ENCODE data around the gene GADD45GIP1. TPM values are rescaled to one million over a fixed set of nuclear protein-coding genes. Genes with fewer than 3 reads are reported as not detected.
"Not testable (repeated sequence)": the region's sequence is repeated elsewhere in the genome, so short reads cannot be mapped to it uniquely, and the experiment has no call there.

The GADD45GIP1 gene
- total RNA-seq, 4 donors from 2014 or later: 3.3 to 76.8 (median 12.8) TPM

DNA sequence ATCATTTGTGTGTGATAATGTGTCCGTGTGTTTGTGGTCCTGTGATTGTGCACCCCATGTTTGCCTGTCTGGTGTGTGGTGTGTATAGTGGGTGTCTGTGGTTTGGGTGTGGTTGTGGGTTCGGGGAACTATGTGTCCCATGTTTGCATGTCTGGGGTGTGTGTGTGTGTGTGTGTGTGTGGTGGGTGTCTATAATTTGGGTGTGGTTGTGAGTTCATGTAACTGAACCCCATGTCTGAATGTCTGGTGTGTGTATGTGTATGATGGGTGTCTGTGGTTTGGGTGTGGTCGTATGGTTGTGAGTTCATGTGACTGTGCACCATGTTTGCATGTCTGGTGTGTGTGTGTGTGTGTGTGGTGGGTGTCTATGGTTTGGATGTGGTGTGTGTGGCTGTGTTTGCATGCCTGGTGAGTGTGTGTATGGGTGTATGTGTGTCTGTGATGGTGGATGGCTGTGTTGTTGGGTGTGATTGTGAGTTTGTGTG lies 27.2 kb upstream of the GADD45GIP1 start:
- intact Hi-C loops (cut with DNase I; ENCODE audit: low total_unique reads): loop anchor here (5.0 kb wide), 1 partner anchor 78 kb away; no protein-coding TSS in a partner anchor
- Histone ChIP-seq H3K27me3 (no peaks in the 10 kb centered on the region), H3K9me3 (no peaks in the 10 kb centered on the region), H3K27ac (no peak overlapping the region), H3K36me3 (no peaks in the 10 kb centered on the region), H3K4me1 (no peaks in the 10 kb centered on the region), H3K4me3 (no peak overlapping the region)
- TF ChIP-seq, protein P1, sequence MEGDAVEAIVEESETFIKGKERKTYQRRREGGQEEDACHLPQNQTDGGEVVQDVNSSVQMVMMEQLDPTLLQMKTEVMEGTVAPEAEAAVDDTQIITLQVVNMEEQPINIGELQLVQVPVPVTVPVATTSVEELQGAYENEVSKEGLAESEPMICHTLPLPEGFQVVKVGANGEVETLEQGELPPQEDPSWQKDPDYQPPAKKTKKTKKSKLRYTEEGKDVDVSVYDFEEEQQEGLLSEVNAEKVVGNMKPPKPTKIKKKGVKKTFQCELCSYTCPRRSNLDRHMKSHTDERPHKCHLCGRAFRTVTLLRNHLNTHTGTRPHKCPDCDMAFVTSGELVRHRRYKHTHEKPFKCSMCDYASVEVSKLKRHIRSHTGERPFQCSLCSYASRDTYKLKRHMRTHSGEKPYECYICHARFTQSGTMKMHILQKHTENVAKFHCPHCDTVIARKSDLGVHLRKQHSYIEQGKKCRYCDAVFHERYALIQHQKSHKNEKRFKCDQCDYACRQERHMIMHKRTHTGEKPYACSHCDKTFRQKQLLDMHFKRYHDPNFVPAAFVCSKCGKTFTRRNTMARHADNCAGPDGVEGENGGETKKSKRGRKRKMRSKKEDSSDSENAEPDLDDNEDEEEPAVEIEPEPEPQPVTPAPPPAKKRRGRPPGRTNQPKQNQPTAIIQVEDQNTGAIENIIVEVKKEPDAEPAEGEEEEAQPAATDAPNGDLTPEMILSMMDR (IDR thresholded peaks at IDR 0.05): no peak
- TF ChIP-seq POLR2A (IDR thresholded peaks at IDR 0.05): no peak
- DNase-seq: no peak

DNA sequence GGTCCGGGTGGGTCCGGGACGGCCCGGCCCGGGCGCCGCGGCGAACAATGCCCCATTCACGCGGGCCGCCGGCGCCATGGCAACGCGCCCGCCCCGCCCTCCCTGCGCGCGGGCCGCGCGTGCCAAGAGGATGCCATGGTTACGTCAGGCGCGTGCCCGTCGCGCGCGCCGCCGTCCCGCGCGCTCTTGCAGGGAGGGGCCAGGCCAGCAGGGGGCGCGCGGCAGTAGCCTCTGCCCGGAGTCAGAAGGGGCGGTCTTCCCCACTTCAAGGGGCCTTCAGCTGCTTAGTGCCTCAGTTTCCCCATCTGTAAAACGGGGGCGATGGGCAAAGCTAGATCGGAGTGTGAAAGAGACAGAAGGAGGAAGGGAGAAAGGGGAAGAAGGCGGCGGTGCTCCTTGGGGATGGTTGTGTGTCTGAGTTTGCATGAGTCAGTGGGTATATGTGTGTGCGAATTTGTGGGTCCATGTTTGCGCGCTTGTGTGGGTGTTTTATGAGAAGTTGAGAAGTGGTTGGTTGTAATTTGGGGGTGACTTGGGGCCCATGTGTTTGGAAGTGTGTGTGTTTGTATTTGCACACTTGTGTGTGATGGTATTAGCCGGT lies 26.6 kb upstream of the GADD45GIP1 start:
- Histone ChIP-seq H3K36me3 (no peaks in the 10 kb centered on the region), H3K9me3 (no peaks in the 10 kb centered on the region), H3K27me3 (no peaks in the 10 kb centered on the region), H3K27ac (peak overlapping the region in 1 of 2 donors; percentile 45), H3K4me3 (peak overlapping the region in 1 of 2 donors; percentile 30), H3K4me1 (no peaks in the 10 kb centered on the region)
- intact Hi-C loops (cut with DNase I; ENCODE audit: low total_unique reads): loop anchor here (5.0 kb wide), 1 partner anchor 79 kb away; no protein-coding TSS in a partner anchor
- DNase-seq: peak; percentile 72 to 85
- TF ChIP-seq POLR2A (IDR thresholded peaks at IDR 0.05): peak in 1 of 2 donors; percentile 35
- TF ChIP-seq, protein P1 (IDR thresholded peaks at IDR 0.05): peak; percentile 90 to 99 (median 99)

DNA sequence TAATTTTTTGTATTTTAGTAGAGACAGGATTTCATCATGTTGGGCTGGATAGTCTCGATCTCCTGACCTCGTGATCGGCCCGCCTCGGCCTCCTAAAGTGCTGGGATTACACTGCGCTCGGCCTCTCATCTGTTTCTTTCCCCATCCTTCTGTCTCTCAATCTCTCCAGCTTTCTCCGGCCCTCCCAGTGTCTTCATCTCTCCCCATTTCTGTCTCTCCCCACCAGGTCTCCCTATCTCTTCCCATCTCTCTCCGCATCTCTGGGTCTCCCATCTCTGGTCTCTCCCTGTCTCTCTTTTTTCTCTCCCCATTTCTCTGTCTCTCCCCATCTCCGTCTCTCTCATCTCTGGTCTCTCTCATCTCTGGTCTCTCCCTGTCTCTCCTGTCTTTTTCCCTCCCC lies 26.1 kb upstream of the GADD45GIP1 start:
- no peaks in the 10 kb centered on the region for H3K27me3 ChIP-seq
- no peaks in the 10 kb centered on the region for H3K4me1 ChIP-seq
- TF ChIP-seq, protein P1 (IDR thresholded peaks at IDR 0.05): no peak
- no peak for TF ChIP-seq POLR2A (IDR thresholded peaks at IDR 0.05)
- no peaks in the 10 kb centered on the region for H3K36me3 ChIP-seq
- peak overlapping the region in 1 of 2 donors; percentile 30 for H3K4me3 ChIP-seq
- DNase-seq: no peak
- intact Hi-C loops (cut with DNase I; ENCODE audit: low total_unique reads): loop anchor here (5.0 kb wide), 1 partner anchor 79 kb away; no protein-coding TSS in a partner anchor
- H3K9me3 ChIP-seq: no peaks in the 10 kb centered on the region
- H3K27ac ChIP-seq: peak overlapping the region; percentile 6 to 45

DNA sequence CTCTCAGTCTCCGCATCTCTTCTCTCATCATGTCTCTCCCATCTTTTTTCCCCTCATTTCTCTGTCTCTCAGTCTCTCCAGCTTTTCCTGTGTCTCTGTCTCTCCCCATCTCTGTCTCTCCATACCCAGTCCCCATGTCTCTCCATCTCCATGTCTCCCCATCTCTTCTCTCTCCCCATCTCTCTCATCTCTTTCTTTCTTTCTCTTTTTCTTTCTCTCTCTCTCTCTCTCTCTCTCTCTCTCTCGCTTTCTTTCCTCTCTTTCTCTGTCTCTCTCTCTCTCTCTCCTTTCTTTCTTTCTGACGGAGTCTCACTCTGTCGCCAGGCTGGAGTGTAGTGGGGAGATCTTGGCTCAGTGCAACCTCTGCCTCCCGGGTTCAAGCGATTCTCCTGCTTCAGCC lies 25.6 kb upstream of the GADD45GIP1 start:
- no peaks in the 10 kb centered on the region for H3K27me3 ChIP-seq
- H3K4me3 ChIP-seq: no peak overlapping the region
- H3K9me3 ChIP-seq: no peaks in the 10 kb centered on the region
- intact Hi-C loops (cut with DNase I; ENCODE audit: low total_unique reads): loop anchor here (5.0 kb wide), 1 partner anchor 80 kb away; no protein-coding TSS in a partner anchor
- TF ChIP-seq, protein P1 (IDR thresholded peaks at IDR 0.05): no peak
- TF ChIP-seq POLR2A (IDR thresholded peaks at IDR 0.05): no peak
- no peak for DNase-seq
- H3K27ac ChIP-seq: no peak overlapping the region
- no peaks in the 10 kb centered on the region for H3K4me1 ChIP-seq
- H3K36me3 ChIP-seq: no peaks in the 10 kb centered on the region

DNA sequence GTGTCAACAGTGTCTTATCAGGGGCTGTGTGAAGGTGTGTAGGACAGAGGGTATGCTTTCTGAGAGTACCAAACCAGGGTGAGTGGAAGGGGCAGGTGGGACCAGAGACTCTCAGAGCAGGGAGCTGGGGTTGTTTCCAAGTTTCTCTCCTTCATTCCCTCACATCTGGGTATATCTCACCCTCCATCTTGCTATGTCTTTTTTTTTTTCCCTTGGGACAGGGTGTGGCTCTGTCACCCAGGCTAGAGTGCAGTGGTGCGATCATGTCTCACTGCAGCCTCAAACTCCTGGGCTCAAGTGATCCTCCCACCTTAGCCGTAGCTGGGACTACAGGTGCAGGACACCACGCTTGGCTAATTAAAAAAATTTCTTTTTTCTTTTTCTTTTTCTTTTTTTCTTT lies 23.0 kb upstream of the GADD45GIP1 start:
- Histone ChIP-seq H3K27ac (no peak overlapping the region), H3K9me3 (no peaks in the 10 kb centered on the region), H3K4me3 (no peak overlapping the region), H3K27me3 (no peaks in the 10 kb centered on the region), H3K36me3 (no peaks in the 10 kb centered on the region), H3K4me1 (no peaks in the 10 kb centered on the region)
- no peak for DNase-seq
- intact Hi-C loops (cut with DNase I; ENCODE audit: low total_unique reads): loop anchor here (5.0 kb wide), 3 partner anchors 82 to 282 kb away; no protein-coding TSS in a partner anchor
- no peak for TF ChIP-seq POLR2A (IDR thresholded peaks at IDR 0.05)
- TF ChIP-seq, protein P1 (IDR thresholded peaks at IDR 0.05): no peak

DNA sequence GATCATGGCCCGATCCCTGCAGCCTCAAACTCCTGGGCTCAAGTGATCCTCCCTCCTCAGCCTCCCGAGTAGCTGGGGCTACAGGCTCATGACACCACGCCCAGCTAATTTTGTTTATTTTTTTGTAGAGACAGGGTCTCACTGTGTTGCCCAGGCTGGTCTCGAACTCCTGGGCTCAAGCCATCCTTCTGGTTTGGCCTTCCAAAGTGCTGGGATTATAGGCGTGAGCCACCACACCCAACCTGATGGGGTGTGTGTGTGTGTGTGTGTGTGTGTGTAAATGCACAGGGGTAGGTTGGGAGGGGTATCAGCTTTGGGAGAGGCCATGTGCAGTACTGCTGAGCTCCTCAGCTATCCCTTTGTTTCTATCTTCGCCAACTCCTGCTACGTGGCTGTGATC lies 19.1 kb upstream of the GADD45GIP1 start:
- H3K4me1 ChIP-seq, DNase-seq, H3K27ac ChIP-seq, H3K36me3 ChIP-seq, H3K27me3 ChIP-seq, H3K4me3 ChIP-seq, H3K9me3 ChIP-seq: not testable (repeated sequence)
- intact Hi-C loops (cut with DNase I; ENCODE audit: low total_unique reads): loop anchor here (5.0 kb wide), 2 partner anchors 116 to 286 kb away; no protein-coding TSS in a partner anchor

All from uterus (tissue), 4 donors.